CD14-positive monocyte (primary cell): ENCODE results near the gene N4BP2L2. TPM values are rescaled to one million over a fixed set of nuclear protein-coding genes. Genes with fewer than 3 reads are reported as not detected.

ENCODE experiments used
- DNase-seq, 3 donors: peaks; one replicate each; pipeline ENCODE4 v3.0.0-alpha.2; 2011 to 2022
- H2AFZ ChIP-seq: 2 replicates; pipeline ENCODE4 v1.6.0; 2012; ENCODE audit warnings: mild to moderate bottlenecking, low read depth, low read length, inconsistent platforms; ENCODE audit not compliant: insufficient read depth, poor library complexity, severe bottlenecking
- H3K27ac ChIP-seq, 2 donors: 1 replicate in 1 of 2; 2 replicates in 1 of 2; pipeline ENCODE4 v1.5.1; 2012 to 2013; ENCODE audit warnings: low read length in 2 of 2, control low read depth in 1 of 2, inconsistent platforms in 1 of 2, low read depth in 1 of 2, mild to moderate bottlenecking in 1 of 2
- H3K27me3 ChIP-seq, 2 donors: one replicate each; pipeline versions ENCODE4 v1.6.0 to v1.6.1; 2011 to 2013; ENCODE audit warnings: low read length in 2 of 2; ENCODE audit not compliant: control insufficient read depth in 2 of 2, insufficient read depth in 2 of 2
- H3K36me3 ChIP-seq, 2 donors: replicated peaks in 1 of 2; 1 replicate in 1 of 2; 2 replicates in 1 of 2; pipeline versions ENCODE4 v1.5.1 to v1.6.1; 2012 to 2013; ENCODE audit warnings: low read length in 2 of 2, control low read depth in 1 of 2, inconsistent platforms in 1 of 2, mild to moderate bottlenecking in 1 of 2; ENCODE audit not compliant: insufficient read depth in 2 of 2, control insufficient read depth in 1 of 2
- H3K4me1 ChIP-seq, 2 donors: 1 replicate in 1 of 2; 2 replicates in 1 of 2; pipeline versions ENCODE4 v1.5.1 to v1.6.1; 2012 to 2013; ENCODE audit warnings: low read length in 2 of 2, control low read depth in 1 of 2, inconsistent platforms in 1 of 2, mild to moderate bottlenecking in 1 of 2, moderate library complexity in 1 of 2; ENCODE audit not compliant: insufficient read depth in 2 of 2, control insufficient read depth in 1 of 2
- H3K4me2 ChIP-seq: replicated peaks from 2 replicates; pipeline ENCODE3; 2012; ENCODE audit warnings: low read length, moderate library complexity, mild to moderate bottlenecking; ENCODE audit not compliant: poor library complexity, severe bottlenecking; ENCODE audit errors: extremely low read depth
- H3K4me3 ChIP-seq, 3 experiments: fragments of 200-600 bp in 1 of 3; sonication (generic) in 1 of 3; replicated peaks in 1 of 3; 1 replicate in 2 of 3; 2 replicates in 1 of 3; pipeline ENCODE4 v1.5.1; 2011 to 2013; ENCODE audit warnings: low read length in 3 of 3, mild to moderate bottlenecking in 3 of 3, control low read depth in 2 of 3, low read depth in 2 of 3, inconsistent platforms in 1 of 3, moderate library complexity in 1 of 3
- H3K79me2 ChIP-seq: 2 replicates; pipeline ENCODE4 v1.6.0; 2012; ENCODE audit warnings: mild to moderate bottlenecking, control low read depth, inconsistent platforms, low read length, moderate library complexity; ENCODE audit not compliant: insufficient read depth
- H3K9ac ChIP-seq: 2 replicates; pipeline ENCODE4 v1.6.0; 2017; ENCODE audit warnings: low read length, mild to moderate bottlenecking; ENCODE audit not compliant: insufficient read depth, poor library complexity, severe bottlenecking
- H3K9me3 ChIP-seq, 2 donors: replicated peaks in 1 of 2; 1 replicate in 1 of 2; 2 replicates in 1 of 2; pipeline versions ENCODE4 v1.5.1 to v1.6.1; 2012 to 2013; ENCODE audit warnings: low read length in 2 of 2, control low read depth in 1 of 2; ENCODE audit not compliant: control insufficient read depth in 1 of 2, insufficient read depth in 1 of 2
- H4K20me1 ChIP-seq: 2 replicates; pipeline ENCODE4 v1.6.0; 2012; ENCODE audit warnings: mild to moderate bottlenecking, low read length, control low read depth, moderate library complexity; ENCODE audit not compliant: insufficient read depth
- H3K27ac Mint-ChIP-seq, 7 donors: one replicate each; pipeline ENCODE4 v1.8.0; 2020; ENCODE audit warnings: mild to moderate bottlenecking in 7 of 7, mixed read lengths in 7 of 7, moderate library complexity in 6 of 7, inconsistent platforms in 2 of 7
- H3K27me3 Mint-ChIP-seq, 3 donors: one replicate each; pipeline ENCODE4 v1.8.0; 2021 to 2022; ENCODE audit warnings: low read depth in 3 of 3, mild to moderate bottlenecking in 3 of 3, mixed read lengths in 3 of 3, moderate library complexity in 3 of 3, inconsistent platforms in 1 of 3
- H3K36me3 Mint-ChIP-seq, 2 donors: one replicate each; pipeline ENCODE4 v1.8.0; 2020; ENCODE audit warnings: mixed read lengths in 2 of 2, inconsistent platforms in 1 of 2, mild to moderate bottlenecking in 1 of 2
- H3K4me1 Mint-ChIP-seq: one replicate; pipeline ENCODE4 v1.8.0; 2020; ENCODE audit warnings: mild to moderate bottlenecking, mixed read lengths
- H3K4me3 Mint-ChIP-seq, 2 donors: one replicate each; pipeline ENCODE4 v1.8.0; 2020; ENCODE audit warnings: mild to moderate bottlenecking in 2 of 2, mixed read lengths in 2 of 2, moderate library complexity in 1 of 2
- H3K9me3 Mint-ChIP-seq, 7 donors: one replicate each; pipeline ENCODE4 v1.8.0; 2020 to 2022; ENCODE audit warnings: mixed read lengths in 7 of 7, mild to moderate bottlenecking in 6 of 7, moderate library complexity in 6 of 7, inconsistent platforms in 2 of 7
- CTCF ChIP-seq: fragments of 200-600 bp; IDR thresholded peaks from one replicate; pipeline ENCODE4 v1.8.0; 2022; ENCODE audit warnings: antibody characterized with exemption, mild to moderate bottlenecking
- WGBS: methylation state at CpG from one replicate; pipeline ENCODE4 v1.1.5; 2013; ENCODE audit warnings: missing lambda C conversion rate; ENCODE audit not compliant: insufficient coverage; 5-methylcytosine and 5-hydroxymethylcytosine counted together
- intact Hi-C, 2 donors: fragments of 100-400 bp; cut with micrococcal nuclease; formaldehyde crosslinking; loops; one replicate each; pipeline versions ENCODE4 v1.15.0 to v1.15.1; 2023
- polyA plus RNA-seq, 3 donors: library from polyadenylated mRNA; depleted of rRNA in 1 of 3; unstranded in 2 of 3; stranded (reverse) in 1 of 3; fragments of 300-500 nt in 2 of 3; fragments of >200 nt in 1 of 3; fragmentation: Illumina TruSeq in 2 of 3; gene quantifications; 1 replicate in 2 of 3; 2 replicates in 1 of 3; pipeline ENCODE4 v1.2.3, GENCODE V29; 2012 to 2021

The N4BP2L2 gene
- polyA plus RNA-seq, 3 donors, result 94.2 to 105 (median 96.4) TPM

DNA sequence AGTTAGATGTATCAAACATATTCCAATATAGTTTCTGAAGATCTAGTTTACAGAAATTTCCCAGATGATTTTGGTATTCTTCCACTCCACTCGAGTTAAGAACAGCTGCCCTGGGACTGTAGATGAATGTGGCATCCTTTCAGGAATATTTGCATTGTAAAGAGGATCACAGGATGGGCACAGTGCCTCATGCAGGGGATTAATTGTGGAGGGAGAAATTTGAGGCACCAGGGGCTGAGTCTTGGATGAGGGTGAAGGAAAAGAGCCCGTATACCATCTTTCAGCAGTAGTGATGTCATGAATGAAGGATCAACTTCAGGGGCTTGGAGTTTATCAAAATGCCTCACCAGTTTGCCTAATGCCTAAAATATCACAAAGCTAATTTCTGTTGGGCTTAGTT is 43.7 kb upstream of the N4BP2L2 start:
- Histone ChIP-seq H3K4me3 (no peak overlapping the region), H2AFZ (no peak overlapping the region), H3K4me2 (no peak overlapping the region), H3K9me3 (peaks cover 10 to 11% of the 10 kb centered on the region in 2 donors), H3K4me1 (peaks cover 7 to 8% of the 10 kb centered on the region in 2 donors), H3K27me3 (peaks cover 2 to 3% of the 10 kb centered on the region in 2 donors), H3K9ac (no peak overlapping the region), H3K27ac (no peak overlapping the region), H3K36me3 (no peaks in the 10 kb centered on the region), H3K79me2 (peaks cover 2% of the 10 kb centered on the region), H4K20me1 (peaks cover 1% of the 10 kb centered on the region)
- Mint-ChIP-seq H3K36me3 (no peaks in the 10 kb centered on the region), H3K4me1 (peaks cover 9% of the 10 kb centered on the region), H3K27ac (no peak overlapping the region), H3K9me3 (peaks cover 5 to 16% (median 11%) of the 10 kb centered on the region in 7 donors), H3K4me3 (no peak overlapping the region), H3K27me3 (peaks cover 5 to 13% (median 7%) of the 10 kb centered on the region in 3 donors)
- WGBS, result 100% methylated on average over 1 of the region's 2 CpGs
- no peak for TF ChIP-seq CTCF
- intact Hi-C loops, result loop anchor here (10.0 kb wide), 3 partner anchors 73 to 963 kb away; no protein-coding TSS in a partner anchor
- no peak for DNase-seq

DNA sequence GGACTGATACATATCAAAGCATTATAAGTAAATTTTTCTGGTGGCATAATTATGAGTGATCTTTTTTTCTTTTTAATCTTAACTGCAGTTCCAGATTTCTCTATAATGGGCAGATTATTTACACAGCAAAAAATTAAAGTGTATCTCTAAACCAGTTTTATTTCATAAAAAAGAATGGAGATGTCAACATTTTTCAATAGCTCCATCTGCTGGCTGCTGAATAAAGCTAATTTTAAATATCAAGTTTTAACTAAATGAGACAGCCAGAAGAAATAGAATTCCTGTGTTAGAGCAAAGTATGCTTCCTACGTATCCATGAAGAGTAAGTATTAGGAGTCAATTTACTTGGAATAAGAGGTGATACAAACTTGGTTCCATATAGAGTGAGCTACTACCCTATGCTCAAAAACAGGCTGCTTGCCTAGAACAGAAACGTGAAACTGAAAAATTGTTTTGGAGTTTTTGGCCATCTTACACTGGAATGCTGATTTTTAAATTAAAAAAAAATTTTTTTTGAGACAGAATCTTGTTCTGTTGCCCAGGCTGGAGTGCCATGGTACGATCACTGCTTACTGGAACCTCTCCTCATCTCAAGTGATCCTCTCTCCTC is 42.7 kb upstream of the N4BP2L2 start:
- Histone ChIP-seq H3K27me3 (peaks cover 2 to 3% of the 10 kb centered on the region in 2 donors), H3K4me3 (no peak overlapping the region), H3K9me3 (peaks cover 17% of the 10 kb centered on the region in 2 donors), H3K27ac (no peak overlapping the region), H2AFZ (no peak overlapping the region), H3K4me2 (no peak overlapping the region), H3K79me2 (no peaks in the 10 kb centered on the region), H3K9ac (no peak overlapping the region), H3K36me3 (no peaks in the 10 kb centered on the region), H4K20me1 (no peaks in the 10 kb centered on the region), H3K4me1 (peaks cover 7 to 8% of the 10 kb centered on the region in 2 donors)
- TF ChIP-seq CTCF, result peak; percentile 73
- Mint-ChIP-seq H3K27me3 (peaks cover 5 to 13% (median 7%) of the 10 kb centered on the region in 3 donors), H3K36me3 (no peaks in the 10 kb centered on the region), H3K4me3 (no peak overlapping the region), H3K4me1 (peaks cover 9% of the 10 kb centered on the region), H3K9me3 (peaks cover 9 to 25% (median 18%) of the 10 kb centered on the region in 7 donors), H3K27ac (no peak overlapping the region)
- peak in 2 of 3 donors; percentile 9 to 28 for DNase-seq
- no CpG with 5 or more reads among the region's 3 CpGs for WGBS
- intact Hi-C loops, result loop anchor here (10.0 kb wide), 3 partner anchors 74 to 964 kb away; no protein-coding TSS in a partner anchor
